H1 (cell line): Measurements from ENCODE around the gene ASTN2. TPM values are rescaled to one million over a fixed set of nuclear protein-coding genes. Genes with fewer than 3 reads are reported as not detected.

Experiments
- ASH2L ChIP-seq: fragments of 200-600, 300-600 bp; sonication (generic); IDR thresholded peaks from one replicate; pipeline ENCODE4 v1.7.1; 2017; ENCODE audit warnings: low read length
- ATF2 ChIP-seq: IDR thresholded peaks from 2 replicates; pipeline ENCODE4 v1.6.1; 2012; ENCODE audit warnings: low read length, inconsistent platforms
- EGR1 ChIP-seq: IDR thresholded peaks from 2 replicates; pipeline ENCODE4 v1.6.1; 2011; ENCODE audit warnings: low read depth, low read length, borderline replicate concordance
- POLR2AphosphoS5 ChIP-seq: IDR thresholded peaks from 2 replicates; pipeline ENCODE4 v1.6.1; 2011; ENCODE audit warnings: low read depth, low read length
- POU5F1 ChIP-seq: IDR thresholded peaks from 2 replicates; pipeline ENCODE4 v1.6.1; 2011; ENCODE audit warnings: low read depth, mild to moderate bottlenecking, low read length, moderate library complexity
- polyA plus RNA-seq, 7 experiments: library from polyadenylated mRNA; depleted of rRNA in 3 of 7; stranded (reverse) in 5 of 7; unstranded in 2 of 7; fragments of >200 nt in 5 of 7; fragments of 200-250 nt in 2 of 7; gene quantifications; 1 replicate in 5 of 7; 2 replicates in 1 of 7; 4 replicates in 1 of 7; pipeline versions ENCODE4 v1.2.1 to v1.2.3, GENCODE V29; 2011 to 2013; ENCODE audit warnings: missing spikeins in 2 of 7, mixed read lengths in 2 of 7
- total RNA-seq: library from RNA; stranded (reverse); fragmentation: NEBNext Ultra II Directional; extraction: Animal tissue kit (Norgen Biotek cat#: 25700); gene quantifications from 2 replicates; pipeline ENCODE4 v1.2.1, GENCODE V29; 2021

The ASTN2 gene
- total and polyA plus RNA-seq, 2 of the 8 experiments (the other 6 are each of a cell fraction or from before 2014, with no cell fraction given): 8.2 to 13.7 TPM

DNA sequence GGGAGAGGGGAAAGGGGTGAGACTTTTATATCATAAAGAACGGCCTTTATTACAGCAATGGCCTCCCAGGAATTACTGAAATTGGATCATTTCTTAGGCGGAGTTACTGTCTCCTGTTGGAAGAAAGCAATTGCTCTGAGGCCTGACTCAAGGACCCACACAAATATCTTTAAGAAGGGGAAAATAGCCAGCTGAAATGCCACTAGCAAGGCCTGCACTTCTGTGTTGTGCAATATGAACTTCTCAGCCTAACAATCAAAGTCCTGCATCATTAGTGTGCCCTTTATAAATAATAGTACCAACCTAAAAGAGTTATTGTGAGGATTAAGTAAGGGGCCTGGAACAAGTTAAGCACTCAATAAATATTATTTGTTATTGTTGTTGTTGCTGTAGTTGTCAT, 757.9 kb downstream of the ASTN2 start (continued):
- no peak for TF ChIP-seq POU5F1
- TF ChIP-seq ASH2L: no peak
- TF ChIP-seq ATF2: no peak
- TF ChIP-seq POLR2AphosphoS5: no peak
- TF ChIP-seq EGR1: no peak
